Right lobe of liver (tissue), 6 donors: ENCODE results near the gene FMNL2. TPM values are rescaled to one million over a fixed set of nuclear protein-coding genes. Genes with fewer than 3 reads are reported as not detected.

ENCODE experiments used
- ATAC-seq, 4 donors: fragments of 200-7000 bp; cut with Tn5 transposase; one replicate each; pipeline ENCODE4 v1.9.1; 2020; ENCODE audit warnings: mild to moderate bottlenecking in 4 of 4, moderate library complexity in 4 of 4
- DNase-seq, 3 donors: peaks; one replicate each; pipeline ENCODE4 v3.0.0-alpha.2; 2020
- H3K27ac ChIP-seq, 3 donors: fragments of 200-600 bp; one replicate each; pipeline ENCODE4 v1.8.0; 2022
- H3K27me3 ChIP-seq, 2 donors: fragments of 200-600 bp; one replicate each; pipeline ENCODE4 v1.8.0; 2022
- H3K36me3 ChIP-seq, 4 donors: fragments of 200-600 bp; sonication (generic) in 1 of 4; one replicate each; pipeline versions ENCODE4 v1.5.1 to v1.8.0; 2017 to 2022; ENCODE audit warnings: control low read depth in 1 of 4
- H3K4me1 ChIP-seq, 4 donors: fragments of 200-600 bp; sonication (generic) in 1 of 4; one replicate each; pipeline versions ENCODE4 v1.5.1 to v1.8.0; 2017 to 2022; ENCODE audit warnings: control low read depth in 1 of 4
- H3K4me3 ChIP-seq, 3 donors: fragments of 200-600 bp; one replicate each; pipeline ENCODE4 v1.8.0; 2022
- H3K9me3 ChIP-seq, 4 donors: fragments of 200-600 bp; sonication (generic) in 1 of 4; one replicate each; pipeline versions ENCODE4 v1.5.1 to v1.8.0; 2017 to 2022; ENCODE audit warnings: control low read depth in 1 of 4
- CTCF ChIP-seq, 4 donors: fragments of 200-600 bp in 3 of 4; fragments of 450-650 bp in 1 of 4; IDR thresholded peaks; one replicate each; pipeline versions ENCODE4 v1.5.1 to v1.8.0; 2016 to 2022; ENCODE audit warnings: antibody characterized with exemption in 4 of 4, mild to moderate bottlenecking in 2 of 4
- POLR2A ChIP-seq: fragments of 450-650 bp; IDR thresholded peaks from one replicate; pipeline ENCODE4 v1.6.1; 2017; ENCODE audit warnings: antibody characterized with exemption, mild to moderate bottlenecking
- WGBS: methylation state at CpG from one replicate; pipeline ENCODE4 v1.1.6; 2018; ENCODE audit warnings: low coverage, low lambda C conversion rate; ENCODE audit not compliant: insufficient coverage; ENCODE audit errors: missing lambda C conversion rate; 5-methylcytosine and 5-hydroxymethylcytosine counted together
- intact Hi-C, 2 donors: fragments of 100-400 bp; cut with DNase I; formaldehyde crosslinking; loops; one replicate each; pipeline versions ENCODE4 v1.11.2 to v1.14.1; 2022
- total RNA-seq, 6 experiments: library from RNA; depleted of rRNA in 2 of 6; stranded (reverse); fragments of >200 nt in 2 of 6; fragmentation: NEBNext Ultra II Directional in 3 of 6; extraction: Animal tissue kit (Norgen Biotek cat#: 25700) in 3 of 6; gene quantifications; one replicate each; pipeline versions ENCODE4 v1.1.0 to v1.2.4, GENCODE V29; 2016 to 2023
- donor health status: DM: no; HTN: yes; CAD: no.
- donor health status: DM: no; HTN: no; CAD: no.
- donor health status: DM: no; HTN: no; CAD: no.
- donor health status: DM: no; HTN: yes; CAD: no.
- donor health status: DM: no; HTN: yes; CAD: no.

Gene FMNL2
- total RNA-seq, 6 experiments from 2014 or later: 3.5 to 12.1 (median 7.1) TPM

GRCh38 chr2:152477347-152478092 lies 142.5 kb downstream of the FMNL2 start:
- H3K4me1 ChIP-seq: peaks cover 0 to 16% (median 5%) of the 10 kb centered on the region in 4 donors
- TF ChIP-seq CTCF (IDR thresholded peaks at IDR 0.05) (no peak), POLR2A (no peak)
- H3K4me3 ChIP-seq: no peak overlapping the region
- no peaks in the 10 kb centered on the region for H3K36me3 ChIP-seq
- intact Hi-C loops: no loop called here
- 54% methylated on average over 6 of the region's 6 CpGs for WGBS
- ATAC-seq (peak; percentile 30 to 62 (median 40)), DNase-seq (no peak)
- no peaks in the 10 kb centered on the region for H3K9me3 ChIP-seq
- H3K27me3 ChIP-seq: no peaks in the 10 kb centered on the region
- H3K27ac ChIP-seq: no peak overlapping the region

- DNase-seq (no peak), ATAC-seq (no peak)
- intact Hi-C loops: no loop called here
- Histone ChIP-seq H3K27ac (no peak overlapping the region), H3K4me3 (no peak overlapping the region), H3K27me3 (no peaks in the 10 kb centered on the region), H3K4me1 (peaks cover 0 to 4% (median 0%) of the 10 kb centered on the region in 4 donors), H3K36me3 (no peaks in the 10 kb centered on the region), H3K9me3 (no peaks in the 10 kb centered on the region)
- WGBS: 93% methylated on average over 3 of the region's 3 CpGs
- TF ChIP-seq POLR2A (no peak), CTCF (IDR thresholded peaks at IDR 0.05) (no peak)
These were observed 144.3 kb downstream of the FMNL2 start for GRCh38 chr2:152479282-152479681.

- Histone ChIP-seq H3K27me3 (no peaks in the 10 kb centered on the region), H3K9me3 (no peaks in the 10 kb centered on the region), H3K36me3 (no peaks in the 10 kb centered on the region), H3K4me1 (peaks cover 0 to 4% (median 0%) of the 10 kb centered on the region in 4 donors), H3K27ac (no peak overlapping the region), H3K4me3 (no peak overlapping the region)
- intact Hi-C loops: no loop called here
- 93% methylated on average over 4 of the region's 4 CpGs for WGBS
- no peak for ATAC-seq
- DNase-seq: no peak
- no peak for TF ChIP-seq CTCF (IDR thresholded peaks at IDR 0.05)
- TF ChIP-seq POLR2A: no peak
These were observed 145.9 kb downstream of the FMNL2 start for GRCh38 chr2:152480821-152481399.

- H3K4me1 ChIP-seq: peaks cover 0 to 4% (median 0%) of the 10 kb centered on the region in 4 donors
- no peak overlapping the region for H3K27ac ChIP-seq
- DNase-seq: no peak
- no peaks in the 10 kb centered on the region for H3K27me3 ChIP-seq
- H3K36me3 ChIP-seq: no peaks in the 10 kb centered on the region
- H3K4me3 ChIP-seq: no peak overlapping the region
- no peaks in the 10 kb centered on the region for H3K9me3 ChIP-seq
- 82% methylated on average over 5 of the region's 5 CpGs for WGBS
- intact Hi-C loops: no loop called here
- peak in 3 of 4 donors; percentile 31 to 47 (median 31) for ATAC-seq
- TF ChIP-seq CTCF (IDR thresholded peaks at IDR 0.05) (no peak), POLR2A (no peak)
These were observed 147.1 kb downstream of the FMNL2 start for GRCh38 chr2:152481881-152482583.
